Hepatocyte (in vitro differentiated cells): ENCODE measurements around the gene TRIP12. TPM values are rescaled to one million over a fixed set of nuclear protein-coding genes. Genes with fewer than 3 reads are reported as not detected.

ENCODE experiments used
- DNase-seq: peaks from one replicate; pipeline ENCODE4 v3.0.0-alpha.2; 2016; ENCODE audit warnings: low spot score
- H2AFZ ChIP-seq: fragments of 200-600 bp; sonication (generic); 2 replicates; pipeline ENCODE4 v1.6.0; 2016; ENCODE audit warnings: antibody characterized with exemption, mild to moderate bottlenecking
- H3K27ac ChIP-seq: fragments of 200-600 bp; sonication (generic); 2 replicates; pipeline ENCODE4 v1.5.1; 2016; ENCODE audit warnings: mild to moderate bottlenecking
- H3K27me3 ChIP-seq: fragments of 200-600 bp; sonication (generic); 2 replicates; pipeline ENCODE4 v1.6.1; 2016
- H3K36me3 ChIP-seq: fragments of 200-600 bp; sonication (generic); replicated peaks from 2 replicates; pipeline ENCODE4 v1.5.1; 2016; ENCODE audit warnings: low read depth; ENCODE audit not compliant: insufficient read depth
- H3K4me1 ChIP-seq: fragments of 200-600 bp; sonication (generic); 2 replicates; pipeline ENCODE4 v1.5.1; 2016; ENCODE audit warnings: mild to moderate bottlenecking, moderate library complexity; ENCODE audit not compliant: insufficient read depth
- H3K4me2 ChIP-seq: fragments of 200-600 bp; sonication (generic); 2 replicates; pipeline ENCODE4 v1.6.0; 2016
- H3K4me3 ChIP-seq: fragments of 200-600 bp; sonication (generic); 2 replicates; pipeline ENCODE4 v1.5.1; 2016; ENCODE audit warnings: mild to moderate bottlenecking
- H3K79me2 ChIP-seq: fragments of 200-600 bp; sonication (generic); 2 replicates; pipeline ENCODE4 v1.6.0; 2017; ENCODE audit warnings: mild to moderate bottlenecking
- H3K9me2 ChIP-seq: fragments of 200-600 bp; sonication (generic); replicated peaks from 2 replicates; pipeline ENCODE4 v1.6.0; 2017; ENCODE audit warnings: mild to moderate bottlenecking; ENCODE audit not compliant: insufficient read depth
- H3K9me3 ChIP-seq: fragments of 200-600 bp; sonication (generic); 2 replicates; pipeline ENCODE4 v1.5.1; 2016; ENCODE audit warnings: low read depth, mild to moderate bottlenecking
- H4K20me1 ChIP-seq: fragments of 200-600 bp; sonication (generic); 2 replicates; pipeline ENCODE4 v1.6.0; 2016; ENCODE audit warnings: mild to moderate bottlenecking; ENCODE audit not compliant: insufficient read depth, poor library complexity, severe bottlenecking
- CTCF ChIP-seq: fragments of 200-600 bp; sonication (generic); IDR thresholded peaks from 2 replicates; pipeline ENCODE4 v1.5.1; 2016; ENCODE audit warnings: antibody characterized with exemption, mild to moderate bottlenecking; ENCODE audit not compliant: poor library complexity
- EZH2 ChIP-seq: fragments of 200-600 bp; sonication (generic); IDR thresholded peaks from 2 replicates; pipeline ENCODE4 v1.6.1; 2016; ENCODE audit warnings: antibody characterized with exemption, mild to moderate bottlenecking, borderline replicate concordance
- EZH2phosphoT487 ChIP-seq: fragments of 200-600 bp; sonication (generic); IDR thresholded peaks from one replicate; pipeline ENCODE4 v1.6.1; 2018; ENCODE audit warnings: antibody characterized with exemption, mild to moderate bottlenecking, low read depth, moderate library complexity; ENCODE audit not compliant: unreplicated experiment, severe bottlenecking
- WGBS: methylation state at CpG from one replicate; pipeline ENCODE4 v1.1.6; 2016; ENCODE audit warnings: low lambda C conversion rate; ENCODE audit errors: missing lambda C conversion rate; 5-methylcytosine and 5-hydroxymethylcytosine counted together
- polyA plus RNA-seq: library from polyadenylated mRNA; unstranded; fragments of >200 nt; fragmentation: Nextera tagmentation; extraction: Ambion mirVana; gene quantifications from 2 replicates; pipeline ENCODE4 v1.2.1, GENCODE V29; 2016
- total RNA-seq: library from RNA; depleted of rRNA; stranded (reverse); fragments of >200 nt; gene quantifications from 2 replicates; pipeline ENCODE4 v1.2.3, GENCODE V29; 2014

TRIP12 gene
- total and polyA plus RNA-seq, 2 experiments from 2014 or later = 40.7 to 136 TPM

- Histone ChIP-seq H3K4me1 (no peaks in the 10 kb centered on the region), H3K79me2 (no peaks in the 10 kb centered on the region), H3K27me3 (no peaks in the 10 kb centered on the region), H3K9me2 (no peaks in the 10 kb centered on the region), H2AFZ (no peak overlapping the region), H3K27ac (no peak overlapping the region), H3K4me3 (no peak overlapping the region), H3K36me3 (no peaks in the 10 kb centered on the region), H3K9me3 (no peaks in the 10 kb centered on the region), H4K20me1 (no peaks in the 10 kb centered on the region), H3K4me2 (no peak overlapping the region)
- peak; percentile 80 for TF ChIP-seq CTCF
- no peak for TF ChIP-seq EZH2
- TF ChIP-seq EZH2phosphoT487 = no peak
- peak; percentile 78 for DNase-seq
Observed at GRCh38 chr2:229800997-229801754, 120.6 kb downstream of the TRIP12 start.

- WGBS = 88% methylated on average over 5 of the region's 5 CpGs
- Histone ChIP-seq H3K27ac (no peak overlapping the region), H3K79me2 (no peaks in the 10 kb centered on the region), H2AFZ (no peak overlapping the region), H3K27me3 (no peaks in the 10 kb centered on the region), H3K4me1 (no peaks in the 10 kb centered on the region), H3K9me2 (no peaks in the 10 kb centered on the region), H3K9me3 (no peaks in the 10 kb centered on the region), H3K36me3 (no peaks in the 10 kb centered on the region), H3K4me2 (no peak overlapping the region), H4K20me1 (no peaks in the 10 kb centered on the region), H3K4me3 (no peak overlapping the region)
- DNase-seq = no peak
- TF ChIP-seq EZH2phosphoT487 = no peak
- no peak for TF ChIP-seq CTCF
- no peak for TF ChIP-seq EZH2
Observed at GRCh38 chr2:229798446-229799155, 123.2 kb downstream of the TRIP12 start.

- Histone ChIP-seq H3K9me3 (no peaks in the 10 kb centered on the region), H3K36me3 (no peaks in the 10 kb centered on the region), H3K79me2 (no peaks in the 10 kb centered on the region), H3K4me1 (no peaks in the 10 kb centered on the region), H3K4me3 (no peak overlapping the region), H2AFZ (no peak overlapping the region), H3K27me3 (no peaks in the 10 kb centered on the region), H3K9me2 (no peaks in the 10 kb centered on the region), H3K4me2 (no peak overlapping the region), H3K27ac (no peak overlapping the region), H4K20me1 (no peaks in the 10 kb centered on the region)
- TF ChIP-seq EZH2phosphoT487 (no peak), EZH2 (no peak), CTCF (no peak)
- DNase-seq = no peak
Observed at GRCh38 chr2:229795058-229795457, 126.8 kb downstream of the TRIP12 start.
